NCI-H748 (cell line): Measurements from ENCODE around the gene SLC25A39.

ENCODE experiments used
- DNase-seq: peaks from one replicate; lab custom pipeline; 2025; ENCODE audit not compliant: unreplicated experiment; lab: John Stamatoyannopoulos, UW

Gene SLC25A39

DNA sequence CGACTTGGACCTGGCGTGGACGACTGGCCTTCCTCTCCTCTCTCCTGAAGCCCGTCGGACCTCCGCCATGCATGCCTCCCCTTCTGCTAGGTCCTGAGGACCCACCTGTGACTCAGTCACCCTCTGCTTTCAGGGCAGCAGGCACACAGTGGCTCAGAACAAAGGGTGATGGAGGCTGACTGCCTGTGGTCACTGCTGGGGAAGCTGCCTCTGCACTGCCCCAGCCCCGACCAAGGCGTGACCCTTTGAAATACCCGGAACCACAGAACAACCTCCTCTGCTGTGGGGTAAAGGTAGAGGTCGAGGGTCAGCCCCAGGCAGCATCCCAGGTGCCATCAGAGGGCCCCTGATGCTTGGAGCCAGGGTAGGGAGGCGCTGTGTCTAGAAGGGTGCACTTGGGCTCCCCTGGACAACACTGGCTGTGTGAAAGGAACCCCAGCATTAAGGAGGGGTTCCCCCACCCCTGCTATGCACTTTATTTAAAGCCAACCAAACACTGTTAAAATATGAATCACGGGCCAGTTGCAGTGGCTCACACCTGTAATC, 44.2 kb downstream of the SLC25A39 start:
- DNase-seq = no peak

DNA sequence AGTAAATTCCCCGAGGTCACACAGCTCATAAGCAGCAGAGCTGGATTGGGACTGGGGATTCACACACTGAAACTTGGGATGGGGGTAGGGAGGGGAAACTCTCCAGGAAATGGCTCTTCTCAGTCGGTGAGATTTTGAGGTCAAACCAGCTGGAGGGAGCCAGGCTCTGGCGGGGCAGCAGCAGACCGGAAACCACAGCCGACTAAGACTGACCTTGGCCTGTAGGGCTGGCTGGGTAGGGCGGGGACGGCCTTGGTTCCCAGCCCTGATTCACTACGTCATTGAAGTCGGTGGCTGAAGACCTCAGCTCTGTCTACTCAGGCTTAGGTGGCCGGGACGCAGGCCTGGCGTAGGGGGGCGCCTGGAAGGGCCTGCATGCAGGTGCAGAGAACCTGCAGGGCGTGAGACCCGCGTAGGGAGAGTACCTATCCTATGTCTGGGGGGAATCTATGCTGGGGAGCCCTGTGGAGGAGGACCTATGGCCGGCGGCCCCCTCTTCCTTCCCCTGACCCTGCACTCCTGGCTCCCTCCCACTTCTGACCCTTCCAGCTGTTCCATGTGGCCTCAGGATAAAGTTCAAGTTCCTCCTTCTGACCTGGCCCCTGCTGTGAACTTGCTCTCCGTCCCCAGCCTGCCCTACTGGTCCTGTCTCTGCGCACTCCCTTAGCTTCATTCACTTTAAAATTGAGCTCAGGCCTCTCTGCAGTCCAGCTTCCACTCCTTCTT, 44.8 kb downstream of the SLC25A39 start:
- no peak for DNase-seq

DNA sequence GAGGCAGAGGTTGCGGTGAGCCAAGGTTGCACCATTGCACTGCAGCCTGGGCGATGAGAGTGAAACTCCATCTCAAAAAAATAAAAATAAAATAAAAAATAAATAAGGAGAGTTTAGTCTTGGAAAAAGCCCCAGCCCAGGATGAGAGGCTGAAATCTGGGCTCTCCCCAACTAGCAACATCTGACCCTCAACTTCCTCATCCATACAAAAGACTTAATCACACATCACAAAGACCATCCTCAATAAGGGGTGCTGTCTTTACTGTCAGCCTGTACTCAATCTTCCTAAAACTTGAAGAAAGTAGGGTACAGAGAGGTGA, 45.3 kb downstream of the SLC25A39 start:
- DNase-seq = no peak

DNA sequence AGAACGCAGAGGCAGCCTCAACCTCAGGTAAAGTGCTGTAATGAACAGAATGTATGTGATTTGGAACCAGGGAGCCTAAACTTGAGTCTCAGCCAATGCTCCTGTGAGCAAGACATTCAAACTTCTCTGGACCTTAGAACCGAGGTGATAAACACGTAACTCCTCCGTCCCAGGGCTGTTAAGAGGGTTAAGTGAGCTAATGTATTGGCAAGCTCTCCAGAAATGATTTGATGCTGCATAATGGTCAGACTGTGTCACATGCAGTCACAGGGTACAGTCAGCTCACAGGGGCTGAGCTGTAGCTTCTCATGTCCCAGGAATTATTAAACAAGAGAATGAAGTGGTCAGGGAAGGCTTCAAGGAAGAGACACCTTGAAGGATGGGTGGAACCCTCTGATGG, 46.6 kb downstream of the SLC25A39 start:
- DNase-seq = no peak

DNA sequence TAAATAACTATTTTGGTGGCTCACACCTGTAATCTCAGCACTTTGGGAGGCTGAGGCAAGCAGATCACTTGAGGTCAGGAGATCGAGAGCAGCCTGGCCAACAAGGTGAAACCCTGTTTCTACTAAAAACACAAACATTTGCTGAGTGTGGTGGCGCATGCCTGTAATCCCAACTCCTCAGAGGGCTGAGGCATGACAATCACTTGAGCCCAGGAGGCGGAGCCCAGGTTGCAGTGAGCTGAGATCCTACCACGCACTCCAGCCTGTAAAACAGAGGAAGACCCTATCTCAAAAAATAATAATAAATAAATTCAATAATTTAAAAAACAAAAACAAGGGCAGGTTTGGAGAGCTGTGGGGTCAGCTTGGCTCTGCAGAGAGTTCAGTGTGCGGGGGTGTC, 51.0 kb downstream of the SLC25A39 start:
- no peak for DNase-seq

DNA sequence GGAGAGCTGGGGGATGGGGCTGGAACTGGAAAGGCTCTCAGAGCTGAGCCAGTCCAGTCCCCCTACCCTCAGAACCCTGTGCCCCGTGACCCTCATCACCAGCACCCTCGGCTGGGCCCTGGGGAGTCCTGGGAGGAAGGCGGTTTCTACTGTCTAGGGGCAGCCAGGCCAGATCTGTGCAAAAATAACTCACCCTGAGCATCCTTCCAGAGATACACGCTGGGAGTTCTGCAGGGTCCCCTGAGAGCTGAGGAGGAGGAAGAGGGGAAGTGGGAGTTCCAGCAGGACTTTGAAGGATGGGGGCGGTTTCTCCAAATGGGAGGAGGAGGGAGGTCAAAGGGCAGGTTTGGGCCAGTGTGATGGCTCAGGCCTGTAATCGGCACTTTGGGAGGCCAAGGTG, 51.7 kb downstream of the SLC25A39 start:
- no peak for DNase-seq

DNA sequence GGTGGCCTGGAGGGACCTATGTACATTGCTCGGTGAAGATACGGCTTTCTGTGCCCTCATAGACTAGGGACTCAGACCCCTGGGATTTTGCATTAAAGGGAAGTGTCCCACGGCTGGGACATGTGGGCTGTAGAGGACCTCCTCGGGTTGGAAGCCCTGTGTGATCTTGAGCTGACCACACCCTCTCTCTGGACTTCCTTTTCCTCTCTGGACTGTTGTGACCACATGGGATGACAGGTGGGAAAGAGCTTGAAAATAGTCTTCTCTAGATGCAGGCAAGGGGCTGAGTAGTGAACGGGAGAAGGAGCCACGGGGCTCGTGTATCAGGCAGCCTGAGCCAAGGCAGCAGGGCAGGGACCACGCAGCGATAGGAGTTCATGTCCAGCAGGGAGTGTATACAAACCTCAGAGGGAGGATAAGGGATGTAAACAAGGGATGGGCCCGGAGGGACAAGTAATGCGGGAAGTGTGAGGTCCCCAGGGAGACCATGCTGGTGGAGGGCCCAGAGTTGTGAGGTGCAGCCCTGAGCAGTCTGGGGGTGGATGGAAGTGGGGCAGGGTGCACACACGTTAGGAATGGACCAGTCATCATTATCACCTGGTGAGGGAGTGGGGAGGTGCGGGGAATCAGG, 52.2 kb downstream of the SLC25A39 start:
- DNase-seq = no peak
